Upper lobe of left lung (tissue), 6 donors: ENCODE results near the gene THBS1. TPM values are rescaled to one million over a fixed set of nuclear protein-coding genes. Genes with fewer than 3 reads are reported as not detected.

Experiments used
- ATAC-seq, 2 donors: fragments of 200-7000 bp; cut with Tn5 transposase; one replicate each; pipeline ENCODE4 v1.9.1; 2022; ENCODE audit warnings: mild to moderate bottlenecking in 2 of 2, moderate library complexity in 2 of 2; ENCODE audit not compliant: low FRiP score in 2 of 2
- DNase-seq, 2 donors: peaks; one replicate each; pipeline ENCODE4 v3.0.0-alpha.2; 2019 to 2020
- H3K27ac ChIP-seq, 4 donors: fragments of 200-600 bp; sonication (generic); one replicate each; pipeline ENCODE4 v1.5.1; 2016 to 2019
- H3K27me3 ChIP-seq, 4 donors: fragments of 200-600 bp; sonication (generic); one replicate each; pipeline ENCODE4 v1.5.1; 2017 to 2019
- H3K36me3 ChIP-seq, 4 donors: fragments of 200-600 bp; sonication (generic); one replicate each; pipeline ENCODE4 v1.5.1; 2016 to 2019
- H3K4me1 ChIP-seq, 4 donors: fragments of 200-600 bp; sonication (generic); one replicate each; pipeline ENCODE4 v1.5.1; 2018 to 2019
- H3K4me3 ChIP-seq, 4 donors: fragments of 200-600 bp; sonication (generic); one replicate each; pipeline ENCODE4 v1.5.1; 2017 to 2019; ENCODE audit warnings: mild to moderate bottlenecking in 2 of 4, moderate library complexity in 1 of 4
- H3K9me3 ChIP-seq, 4 donors: fragments of 200-600 bp; sonication (generic); one replicate each; pipeline ENCODE4 v1.5.1; 2018 to 2019
- EP300 ChIP-seq, 4 donors: sonication (generic); formaldehyde crosslinking; IDR thresholded peaks; one replicate each; pipeline ENCODE4 v1.5.1; 2017; ENCODE audit warnings: antibody characterized with exemption in 4 of 4, control low read depth in 2 of 4
- POLR2A ChIP-seq, 4 donors: fragments of 450-650 bp; IDR thresholded peaks; one replicate each; pipeline ENCODE4 v1.5.1; 2016 to 2017; ENCODE audit warnings: antibody characterized with exemption in 4 of 4, mild to moderate bottlenecking in 2 of 4
- POLR2AphosphoS5 ChIP-seq, 2 donors: sonication (generic); formaldehyde crosslinking; IDR thresholded peaks; one replicate each; pipeline ENCODE4 v1.5.1; 2017; ENCODE audit warnings: antibody characterized with exemption in 2 of 2
- WGBS, 2 donors: methylation state at CpG; one replicate each; pipeline ENCODE4 v1.1.5; 2017 to 2018; 5-methylcytosine and 5-hydroxymethylcytosine counted together
- total RNA-seq, 6 donors: library from RNA; depleted of rRNA in 4 of 6; stranded (reverse); fragments of >200 nt in 4 of 6; gene quantifications; one replicate each; pipeline versions ENCODE4 v1.1.0 to v1.2.1, GENCODE V29; 2016 to 2021
- TF ChIP-seq, protein P1 (sequence below), 6 experiments: fragments of 450-650 bp in 4 of 6; fragments of 200-600 bp in 2 of 6; sonication (generic) in 2 of 6; IDR thresholded peaks; one replicate each; pipeline ENCODE4 v1.5.1; 2016 to 2019; ENCODE audit warnings: antibody characterized with exemption in 6 of 6
- donor health status: DM: no; HTN: no; CAD: no; lungs with moderate emphysema.
- donor health status: DM: no; HTN: yes; CAD: no; lungs with severe emphysema.

THBS1 gene
- total RNA-seq, 6 donors from 2014 or later, result 405 to 497 (median 457) TPM

DNA sequence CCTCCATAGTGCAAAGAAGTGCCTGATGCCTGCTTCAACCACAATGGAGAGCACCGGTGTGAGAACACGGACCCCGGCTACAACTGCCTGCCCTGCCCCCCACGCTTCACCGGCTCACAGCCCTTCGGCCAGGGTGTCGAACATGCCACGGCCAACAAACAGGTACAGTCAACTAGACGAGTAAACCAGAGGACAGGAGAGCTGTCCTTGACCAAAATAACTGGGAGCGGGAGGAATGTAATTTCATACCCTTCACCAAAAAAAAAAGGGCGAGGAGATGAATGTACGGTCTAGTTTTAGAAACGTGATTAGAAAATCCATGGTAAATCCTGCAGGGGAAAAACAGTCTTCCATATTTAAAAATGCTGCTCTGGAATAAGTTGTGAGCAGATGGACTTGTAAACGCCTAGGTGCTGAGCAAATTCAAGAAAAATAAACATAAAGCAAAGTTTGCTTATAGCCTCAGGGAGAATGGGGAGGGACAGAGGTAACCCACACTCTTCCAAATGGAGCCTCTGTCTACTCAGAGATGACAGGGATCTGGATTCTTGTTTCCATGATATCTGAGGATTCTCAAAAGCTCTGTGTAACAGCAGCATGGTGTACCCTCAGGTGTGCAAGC is 8.4 kb downstream of the THBS1 start:
- Histone ChIP-seq H3K36me3 (peaks cover 8 to 100% (median 68%) of the 10 kb centered on the region in 4 donors), H3K27ac (no peak overlapping the region), H3K4me1 (peaks cover 0 to 7% (median 0%) of the 10 kb centered on the region in 4 donors), H3K27me3 (no peaks in the 10 kb centered on the region), H3K4me3 (no peak overlapping the region), H3K9me3 (no peaks in the 10 kb centered on the region)
- WGBS, 2 donors, result 90 to 93% methylated on average over 11 to 14 of the region's 14 CpGs
- DNase-seq (peak in 1 of 2 donors; percentile 58), ATAC-seq (no peak)
- TF ChIP-seq, protein P1, sequence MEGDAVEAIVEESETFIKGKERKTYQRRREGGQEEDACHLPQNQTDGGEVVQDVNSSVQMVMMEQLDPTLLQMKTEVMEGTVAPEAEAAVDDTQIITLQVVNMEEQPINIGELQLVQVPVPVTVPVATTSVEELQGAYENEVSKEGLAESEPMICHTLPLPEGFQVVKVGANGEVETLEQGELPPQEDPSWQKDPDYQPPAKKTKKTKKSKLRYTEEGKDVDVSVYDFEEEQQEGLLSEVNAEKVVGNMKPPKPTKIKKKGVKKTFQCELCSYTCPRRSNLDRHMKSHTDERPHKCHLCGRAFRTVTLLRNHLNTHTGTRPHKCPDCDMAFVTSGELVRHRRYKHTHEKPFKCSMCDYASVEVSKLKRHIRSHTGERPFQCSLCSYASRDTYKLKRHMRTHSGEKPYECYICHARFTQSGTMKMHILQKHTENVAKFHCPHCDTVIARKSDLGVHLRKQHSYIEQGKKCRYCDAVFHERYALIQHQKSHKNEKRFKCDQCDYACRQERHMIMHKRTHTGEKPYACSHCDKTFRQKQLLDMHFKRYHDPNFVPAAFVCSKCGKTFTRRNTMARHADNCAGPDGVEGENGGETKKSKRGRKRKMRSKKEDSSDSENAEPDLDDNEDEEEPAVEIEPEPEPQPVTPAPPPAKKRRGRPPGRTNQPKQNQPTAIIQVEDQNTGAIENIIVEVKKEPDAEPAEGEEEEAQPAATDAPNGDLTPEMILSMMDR (IDR thresholded peaks at IDR 0.05), result no peak
- TF ChIP-seq POLR2A (IDR thresholded peaks at IDR 0.05), result no peak

DNA sequence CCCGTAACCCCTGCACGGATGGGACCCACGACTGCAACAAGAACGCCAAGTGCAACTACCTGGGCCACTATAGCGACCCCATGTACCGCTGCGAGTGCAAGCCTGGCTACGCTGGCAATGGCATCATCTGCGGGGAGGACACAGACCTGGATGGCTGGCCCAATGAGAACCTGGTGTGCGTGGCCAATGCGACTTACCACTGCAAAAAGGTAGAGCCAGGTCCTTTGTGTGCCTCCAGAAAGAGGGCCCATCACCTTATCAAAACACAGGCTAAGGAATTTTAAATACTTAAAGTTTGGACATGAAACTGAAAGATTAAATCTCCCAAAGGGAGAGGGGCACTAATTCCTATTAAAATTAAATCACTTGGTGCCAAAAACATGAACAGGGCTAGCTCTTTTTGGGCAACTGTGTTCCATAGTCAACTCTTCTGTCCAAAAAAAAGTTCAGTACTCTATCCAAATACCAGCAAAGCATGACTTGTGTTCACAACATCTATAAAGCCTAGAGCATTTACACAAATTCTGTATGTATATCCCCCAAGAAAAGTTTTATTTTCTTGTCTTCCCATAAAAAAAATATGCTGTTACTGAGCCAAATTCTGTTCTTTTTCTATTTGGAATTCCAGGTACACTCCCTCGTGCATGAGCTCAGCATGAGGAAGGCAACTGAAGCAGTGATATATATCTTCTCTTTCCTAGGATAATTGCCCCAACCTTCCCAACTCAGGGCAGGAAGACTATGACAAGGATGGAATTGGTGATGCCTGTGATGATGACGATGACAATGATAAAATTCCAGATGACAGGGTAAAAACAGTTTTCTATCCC is 9.2 kb downstream of the THBS1 start:
- DNase-seq, result peak in 1 of 2 donors; percentile 40
- Histone ChIP-seq H3K27me3 (no peaks in the 10 kb centered on the region), H3K9me3 (no peaks in the 10 kb centered on the region), H3K27ac (no peak overlapping the region), H3K36me3 (peaks cover 8 to 100% (median 69%) of the 10 kb centered on the region in 4 donors), H3K4me1 (peaks cover 0 to 5% (median 0%) of the 10 kb centered on the region in 4 donors), H3K4me3 (no peak overlapping the region)
- no peak for TF ChIP-seq EP300 (IDR thresholded peaks at IDR 0.05)
- TF ChIP-seq POLR2AphosphoS5 (IDR thresholded peaks at IDR 0.05), result peak in 1 of 2 donors; percentile 80
- TF ChIP-seq, protein P1 (IDR thresholded peaks at IDR 0.05), result no peak
- TF ChIP-seq POLR2A (IDR thresholded peaks at IDR 0.05), result no peak
- no peak for ATAC-seq
- WGBS, 2 donors, result 88 to 95% methylated on average over 3 to 13 of the region's 13 CpGs

DNA sequence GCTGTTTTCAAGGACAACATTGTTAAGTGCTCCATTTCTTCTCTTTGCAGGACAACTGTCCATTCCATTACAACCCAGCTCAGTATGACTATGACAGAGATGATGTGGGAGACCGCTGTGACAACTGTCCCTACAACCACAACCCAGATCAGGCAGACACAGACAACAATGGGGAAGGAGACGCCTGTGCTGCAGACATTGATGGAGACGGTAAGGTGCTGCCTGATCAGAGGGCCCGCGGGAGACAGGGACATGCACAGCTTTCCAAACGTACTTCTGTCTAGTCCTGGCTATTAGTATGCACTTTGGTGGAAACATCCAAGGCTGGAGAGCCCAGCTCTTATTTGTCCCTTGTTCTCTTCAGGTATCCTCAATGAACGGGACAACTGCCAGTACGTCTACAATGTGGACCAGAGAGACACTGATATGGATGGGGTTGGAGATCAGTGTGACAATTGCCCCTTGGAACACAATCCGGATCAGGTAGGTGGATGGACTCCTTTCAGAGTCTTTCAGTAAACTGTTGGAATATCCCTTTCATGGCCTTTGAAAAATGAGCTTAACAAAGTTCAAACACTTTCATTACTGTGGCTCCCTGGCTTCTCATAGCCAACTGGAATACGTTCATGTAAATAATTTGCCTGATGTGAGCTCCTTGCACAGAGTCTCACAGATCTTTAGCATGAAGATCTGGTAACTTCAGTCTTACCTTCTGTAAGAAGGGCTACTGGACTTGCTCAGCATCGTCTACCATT is 10.4 kb downstream of the THBS1 start:
- H3K27me3 ChIP-seq, result no peaks in the 10 kb centered on the region
- H3K4me3 ChIP-seq, result no peak overlapping the region
- 84 to 87% methylated on average over 11 of the region's 11 CpGs for WGBS, 2 donors
- no peaks in the 10 kb centered on the region for H3K4me1 ChIP-seq
- H3K36me3 ChIP-seq, result peaks cover 8 to 100% (median 66%) of the 10 kb centered on the region in 4 donors
- ATAC-seq (no peak), DNase-seq (no peak)
- no peak overlapping the region for H3K27ac ChIP-seq
- no peak for TF ChIP-seq EP300 (IDR thresholded peaks at IDR 0.05)
- TF ChIP-seq POLR2AphosphoS5 (IDR thresholded peaks at IDR 0.05), result peak in 1 of 2 donors; percentile 69
- no peaks in the 10 kb centered on the region for H3K9me3 ChIP-seq

DNA sequence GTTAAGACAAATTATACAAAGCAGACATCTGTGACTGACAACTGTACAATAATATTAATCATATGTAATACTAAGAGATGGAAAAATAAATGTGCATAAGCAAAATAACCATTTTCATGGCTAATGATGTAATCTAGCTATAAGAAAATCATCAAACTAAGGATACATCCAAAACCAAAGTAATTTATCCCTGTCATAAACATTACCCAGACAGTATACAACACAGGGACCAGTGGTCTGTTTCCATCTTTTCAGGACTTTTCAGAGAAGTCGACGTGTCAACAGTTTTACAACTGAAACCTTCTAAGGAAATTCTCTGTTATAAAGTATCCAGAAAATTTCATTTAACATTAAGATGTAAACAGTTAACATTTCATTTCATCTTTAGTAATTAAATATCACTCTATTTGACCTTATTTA is 11.0 kb downstream of the THBS1 start:
- Histone ChIP-seq H3K27ac (no peak overlapping the region), H3K9me3 (no peaks in the 10 kb centered on the region), H3K27me3 (no peaks in the 10 kb centered on the region), H3K36me3 (peaks cover 8 to 100% (median 65%) of the 10 kb centered on the region in 4 donors), H3K4me3 (no peak overlapping the region), H3K4me1 (no peaks in the 10 kb centered on the region)
- 83 to 86% methylated on average over 2 of the region's 2 CpGs for WGBS, 2 donors
- ATAC-seq (no peak), DNase-seq (no peak)
- TF ChIP-seq POLR2AphosphoS5 (IDR thresholded peaks at IDR 0.05), result peak in 1 of 2 donors; percentile 4
- TF ChIP-seq EP300 (IDR thresholded peaks at IDR 0.05), result no peak

DNA sequence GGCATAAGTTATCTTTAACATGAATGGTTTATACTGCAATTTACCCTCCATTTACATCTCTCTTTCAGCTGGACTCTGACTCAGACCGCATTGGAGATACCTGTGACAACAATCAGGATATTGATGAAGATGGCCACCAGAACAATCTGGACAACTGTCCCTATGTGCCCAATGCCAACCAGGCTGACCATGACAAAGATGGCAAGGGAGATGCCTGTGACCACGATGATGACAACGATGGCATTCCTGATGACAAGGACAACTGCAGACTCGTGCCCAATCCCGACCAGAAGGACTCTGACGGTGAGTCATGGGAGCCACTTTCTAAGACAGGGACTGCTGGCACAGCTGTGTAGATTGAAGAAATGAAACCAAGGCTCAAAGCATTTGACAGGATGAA is 11.6 kb downstream of the THBS1 start:
- no peaks in the 10 kb centered on the region for H3K4me1 ChIP-seq
- peak in 1 of 2 donors; percentile 91 for TF ChIP-seq POLR2AphosphoS5 (IDR thresholded peaks at IDR 0.05)
- TF ChIP-seq POLR2A (IDR thresholded peaks at IDR 0.05), result peak in 1 of 4 donors; percentile 11
- TF ChIP-seq, protein P1 (IDR thresholded peaks at IDR 0.05), result no peak
- peaks cover 8 to 95% (median 59%) of the 10 kb centered on the region in 4 donors for H3K36me3 ChIP-seq
- no peaks in the 10 kb centered on the region for H3K27me3 ChIP-seq
- H3K27ac ChIP-seq, result no peak overlapping the region
- no peak for ATAC-seq
- 85 to 88% methylated on average over 4 to 6 of the region's 6 CpGs for WGBS, 2 donors
- no peaks in the 10 kb centered on the region for H3K9me3 ChIP-seq
- no peak for DNase-seq
- H3K4me3 ChIP-seq, result no peak overlapping the region
